ENCODE measurements around the gene PJA2.

The PJA2 gene

GRCh38 chr5:109335114-109335513, 74.7 kb downstream of the PJA2 start:
- Histone ChIP-seq H3K79me2 (ENCODE audit: control insufficient read depth, low read length) (no peaks in the 10 kb centered on the region), H4K20me1 (ENCODE audit: control insufficient read depth, insufficient read depth, low read depth, low read length) (no peaks in the 10 kb centered on the region), H3K9me3 (ENCODE audit: control insufficient read depth, insufficient read depth, low read length) (no peaks in the 10 kb centered on the region), H3K27me3 (ENCODE audit: control insufficient read depth, low read length) (no peaks in the 10 kb centered on the region), H3K4me3 (ENCODE audit: low read length) (no peak overlapping the region), H3F3A (ENCODE audit: control insufficient read depth, insufficient read depth) (no peaks in the 10 kb centered on the region; the same call in 1 of the 2 replicates), H3K4me2 (ENCODE audit: low read length) (no peak overlapping the region), H3K4me1 (ENCODE audit: control insufficient read depth, low read length) (no peaks in the 10 kb centered on the region), H3K9me2 (replicated peaks; ENCODE audit: control insufficient read depth, low read length) (no peaks in the 10 kb centered on the region), H3K27ac (ENCODE audit: low read depth, low read length) (no peak overlapping the region), H3K36me3 (ENCODE audit: control insufficient read depth, low read length) (no peaks in the 10 kb centered on the region)
- TF ChIP-seq, protein P1, sequence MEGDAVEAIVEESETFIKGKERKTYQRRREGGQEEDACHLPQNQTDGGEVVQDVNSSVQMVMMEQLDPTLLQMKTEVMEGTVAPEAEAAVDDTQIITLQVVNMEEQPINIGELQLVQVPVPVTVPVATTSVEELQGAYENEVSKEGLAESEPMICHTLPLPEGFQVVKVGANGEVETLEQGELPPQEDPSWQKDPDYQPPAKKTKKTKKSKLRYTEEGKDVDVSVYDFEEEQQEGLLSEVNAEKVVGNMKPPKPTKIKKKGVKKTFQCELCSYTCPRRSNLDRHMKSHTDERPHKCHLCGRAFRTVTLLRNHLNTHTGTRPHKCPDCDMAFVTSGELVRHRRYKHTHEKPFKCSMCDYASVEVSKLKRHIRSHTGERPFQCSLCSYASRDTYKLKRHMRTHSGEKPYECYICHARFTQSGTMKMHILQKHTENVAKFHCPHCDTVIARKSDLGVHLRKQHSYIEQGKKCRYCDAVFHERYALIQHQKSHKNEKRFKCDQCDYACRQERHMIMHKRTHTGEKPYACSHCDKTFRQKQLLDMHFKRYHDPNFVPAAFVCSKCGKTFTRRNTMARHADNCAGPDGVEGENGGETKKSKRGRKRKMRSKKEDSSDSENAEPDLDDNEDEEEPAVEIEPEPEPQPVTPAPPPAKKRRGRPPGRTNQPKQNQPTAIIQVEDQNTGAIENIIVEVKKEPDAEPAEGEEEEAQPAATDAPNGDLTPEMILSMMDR (IDR thresholded peaks at IDR 0.05; ENCODE audit: low read depth, low read length, poor library complexity, severe bottlenecking) = no peak
- TF ChIP-seq EZH2phosphoT487 (IDR thresholded peaks at IDR 0.05; ENCODE audit: borderline replicate concordance, low read length) = no peak

DNA sequence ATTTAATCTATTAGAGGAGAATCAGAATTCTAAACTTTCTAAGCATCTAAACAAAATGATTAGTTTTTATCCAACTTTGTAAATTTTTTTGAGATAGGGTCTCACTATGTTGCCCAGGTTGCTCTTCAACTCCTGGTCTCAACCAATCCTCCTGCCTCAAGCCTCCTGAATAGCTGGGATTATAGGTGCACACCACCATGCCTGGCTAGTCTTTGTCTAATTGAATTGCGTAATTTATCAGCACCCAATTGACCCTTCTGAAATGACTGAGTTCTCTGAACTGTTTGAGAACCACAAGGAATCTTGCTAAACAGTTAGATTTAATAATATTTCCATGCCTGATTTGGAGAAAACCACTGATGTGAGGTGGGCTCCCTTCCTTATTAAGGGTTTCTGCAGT, 75.7 kb downstream of the PJA2 start:
- Histone ChIP-seq H3K27me3 (ENCODE audit: control insufficient read depth, low read length) (no peaks in the 10 kb centered on the region), H3K4me1 (ENCODE audit: control insufficient read depth, low read length) (no peaks in the 10 kb centered on the region), H3K9me2 (replicated peaks; ENCODE audit: control insufficient read depth, low read length) (no peaks in the 10 kb centered on the region), H4K20me1 (ENCODE audit: control insufficient read depth, insufficient read depth, low read depth, low read length) (no peaks in the 10 kb centered on the region), H3K9me3 (ENCODE audit: control insufficient read depth, insufficient read depth, low read length) (no peaks in the 10 kb centered on the region), H3K79me2 (ENCODE audit: control insufficient read depth, low read length) (no peaks in the 10 kb centered on the region), H3K4me3 (ENCODE audit: low read length) (no peak overlapping the region), H3F3A (ENCODE audit: control insufficient read depth, insufficient read depth) (no peaks in the 10 kb centered on the region), H3K4me2 (ENCODE audit: low read length) (no peak overlapping the region), H3K36me3 (ENCODE audit: control insufficient read depth, low read length) (no peaks in the 10 kb centered on the region), H3K27ac (ENCODE audit: low read depth, low read length) (no peak overlapping the region)
- TF ChIP-seq, protein P1 (IDR thresholded peaks at IDR 0.05; ENCODE audit: low read depth, low read length, poor library complexity, severe bottlenecking) = no peak
- TF ChIP-seq EZH2phosphoT487 (IDR thresholded peaks at IDR 0.05; ENCODE audit: borderline replicate concordance, low read length) = no peak

DNA sequence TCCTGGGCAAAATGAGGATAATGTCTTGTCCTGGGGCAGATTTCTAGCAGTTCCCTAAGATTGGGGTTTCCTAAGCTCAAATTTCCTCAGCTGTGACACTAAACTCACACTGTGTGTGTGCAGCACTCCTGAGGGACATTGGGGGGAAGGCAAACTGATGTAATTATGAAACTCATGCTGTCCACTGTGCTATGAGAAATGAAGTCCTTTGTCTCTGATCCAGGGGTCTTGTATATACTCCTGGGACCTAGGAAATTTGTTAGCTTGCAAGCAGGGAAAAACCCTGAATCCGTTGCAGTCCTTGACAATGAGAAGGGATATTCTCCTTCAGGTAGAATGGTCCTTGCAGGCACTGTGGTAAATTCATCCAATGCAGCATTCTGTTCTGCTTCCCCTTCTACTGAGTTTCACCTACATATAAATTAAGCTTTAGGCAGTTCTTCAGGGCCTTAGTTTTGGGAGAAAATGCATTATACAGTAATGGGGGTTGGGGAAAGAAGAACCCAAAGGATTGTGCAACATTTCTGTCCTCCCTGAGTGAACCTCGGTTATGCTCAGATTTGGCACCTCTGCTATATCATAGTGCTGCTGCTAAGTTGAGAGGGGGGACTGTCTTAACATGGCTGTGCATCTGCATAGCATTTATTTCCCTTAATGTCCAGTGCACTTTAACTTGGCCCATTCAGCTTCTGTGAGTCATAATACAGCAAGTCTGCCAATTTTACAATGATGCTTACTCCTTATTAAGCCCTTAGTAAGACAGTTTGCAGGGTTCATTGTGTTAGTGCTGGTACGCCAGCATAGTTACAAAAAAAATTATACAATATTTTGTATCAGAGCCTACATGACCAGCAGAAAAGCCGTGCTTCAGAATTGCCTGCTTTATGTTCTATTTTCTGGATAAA, 80.2 kb downstream of the PJA2 start:
- TF ChIP-seq EZH2phosphoT487 (IDR thresholded peaks at IDR 0.05; ENCODE audit: borderline replicate concordance, low read length) = no peak
- TF ChIP-seq, protein P1 (IDR thresholded peaks at IDR 0.05; ENCODE audit: low read depth, low read length, poor library complexity, severe bottlenecking) = no peak
- Histone ChIP-seq H3K4me3 (ENCODE audit: low read length) (no peak overlapping the region), H3K4me1 (ENCODE audit: control insufficient read depth, low read length) (no peaks in the 10 kb centered on the region), H3K4me2 (ENCODE audit: low read length) (no peak overlapping the region), H3K9me3 (ENCODE audit: control insufficient read depth, insufficient read depth, low read length) (no peaks in the 10 kb centered on the region), H3K36me3 (ENCODE audit: control insufficient read depth, low read length) (no peaks in the 10 kb centered on the region), H3K9me2 (replicated peaks; ENCODE audit: control insufficient read depth, low read length) (no peaks in the 10 kb centered on the region), H3K27ac (ENCODE audit: low read depth, low read length) (no peak overlapping the region), H3K27me3 (ENCODE audit: control insufficient read depth, low read length) (no peaks in the 10 kb centered on the region), H3K79me2 (ENCODE audit: control insufficient read depth, low read length) (no peaks in the 10 kb centered on the region), H3F3A (ENCODE audit: control insufficient read depth, insufficient read depth) (no peaks in the 10 kb centered on the region), H4K20me1 (ENCODE audit: control insufficient read depth, insufficient read depth, low read depth, low read length) (no peaks in the 10 kb centered on the region)
